ENCODE data around the gene EPHA3.

GRCh38 chr3:89488800-89489580, 381.6 kb downstream of the EPHA3 start:
- TF ChIP-seq CTCF (conservative IDR thresholded peaks at IDR 0.05 in 1 of 2, IDR thresholded peaks at IDR 0.05 in 1 of 2; ENCODE audit: low read depth in 1 of 2, low read length in 2 of 2) (no peak), EZH2 (IDR thresholded peaks at IDR 0.05; ENCODE audit: low read length, missing control alignments) (no peak)

All from fibroblast of lung (primary cell).